ENCODE results near the gene CCDC68. TPM values are rescaled to one million over a fixed set of nuclear protein-coding genes. Genes with fewer than 3 reads are reported as not detected.

Gene CCDC68
- total RNA-seq, 4 donors from 2014 or later = 1.1 to 1.5 (median 1.3) TPM

GRCh38 chr18:55000529-55000928, 41.3 kb upstream of the CCDC68 start:
- no peak for TF ChIP-seq POLR2A (IDR thresholded peaks at IDR 0.05)
- H3K4me3 ChIP-seq (ENCODE audit: low read depth, poor library complexity, severe bottlenecking) = no peak overlapping the region
- intact Hi-C loops (cut with DNase I; ENCODE audit: low total_unique reads) = no loop called here
- no peak for DNase-seq (ENCODE audit: low spot score in 2 of 2)
- WGBS, 2 donors = 74 to 86% methylated on average over 5 of the region's 5 CpGs

DNA sequence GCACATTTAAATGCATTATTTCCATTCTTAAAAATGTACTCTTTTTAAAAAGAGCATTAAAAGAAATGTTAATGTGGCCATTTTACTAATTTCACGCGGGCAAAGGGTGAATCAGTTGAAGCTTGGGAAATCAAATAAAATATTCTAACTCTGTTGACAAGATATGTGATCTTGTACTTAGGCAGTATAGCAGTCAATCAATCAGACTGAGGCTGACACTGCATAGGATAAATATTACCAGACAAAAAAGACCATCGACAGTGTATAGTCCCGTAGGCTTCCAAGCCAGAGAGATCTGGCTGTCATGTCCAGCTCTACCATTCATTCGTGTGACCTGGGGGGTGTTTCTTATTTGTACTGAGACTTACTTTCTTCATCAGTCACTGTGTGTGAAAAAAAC, 39.8 kb upstream of the CCDC68 start:
- TF ChIP-seq, protein P1, sequence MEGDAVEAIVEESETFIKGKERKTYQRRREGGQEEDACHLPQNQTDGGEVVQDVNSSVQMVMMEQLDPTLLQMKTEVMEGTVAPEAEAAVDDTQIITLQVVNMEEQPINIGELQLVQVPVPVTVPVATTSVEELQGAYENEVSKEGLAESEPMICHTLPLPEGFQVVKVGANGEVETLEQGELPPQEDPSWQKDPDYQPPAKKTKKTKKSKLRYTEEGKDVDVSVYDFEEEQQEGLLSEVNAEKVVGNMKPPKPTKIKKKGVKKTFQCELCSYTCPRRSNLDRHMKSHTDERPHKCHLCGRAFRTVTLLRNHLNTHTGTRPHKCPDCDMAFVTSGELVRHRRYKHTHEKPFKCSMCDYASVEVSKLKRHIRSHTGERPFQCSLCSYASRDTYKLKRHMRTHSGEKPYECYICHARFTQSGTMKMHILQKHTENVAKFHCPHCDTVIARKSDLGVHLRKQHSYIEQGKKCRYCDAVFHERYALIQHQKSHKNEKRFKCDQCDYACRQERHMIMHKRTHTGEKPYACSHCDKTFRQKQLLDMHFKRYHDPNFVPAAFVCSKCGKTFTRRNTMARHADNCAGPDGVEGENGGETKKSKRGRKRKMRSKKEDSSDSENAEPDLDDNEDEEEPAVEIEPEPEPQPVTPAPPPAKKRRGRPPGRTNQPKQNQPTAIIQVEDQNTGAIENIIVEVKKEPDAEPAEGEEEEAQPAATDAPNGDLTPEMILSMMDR (IDR thresholded peaks at IDR 0.05) = no peak
- no peak for TF ChIP-seq POLR2A (IDR thresholded peaks at IDR 0.05)
- intact Hi-C loops (cut with DNase I; ENCODE audit: low total_unique reads) = no loop called here
- 95 to 97% methylated on average over 5 of the region's 5 CpGs for WGBS, 2 donors
- DNase-seq (ENCODE audit: low spot score in 2 of 2) = no peak
- H3K4me3 ChIP-seq (ENCODE audit: low read depth, poor library complexity, severe bottlenecking) = no peak overlapping the region

GRCh38 chr18:54995421-54996143, 36.3 kb upstream of the CCDC68 start:
- H3K4me3 ChIP-seq (ENCODE audit: low read depth, poor library complexity, severe bottlenecking) = no peak overlapping the region
- intact Hi-C loops (cut with DNase I; ENCODE audit: low total_unique reads) = no loop called here
- DNase-seq (ENCODE audit: low spot score in 2 of 2) = no peak
- 72 to 79% methylated on average over 5 of the region's 5 CpGs for WGBS, 2 donors
- no peak for TF ChIP-seq POLR2A (IDR thresholded peaks at IDR 0.05)
- TF ChIP-seq, protein P1 (IDR thresholded peaks at IDR 0.05) = no peak

DNA sequence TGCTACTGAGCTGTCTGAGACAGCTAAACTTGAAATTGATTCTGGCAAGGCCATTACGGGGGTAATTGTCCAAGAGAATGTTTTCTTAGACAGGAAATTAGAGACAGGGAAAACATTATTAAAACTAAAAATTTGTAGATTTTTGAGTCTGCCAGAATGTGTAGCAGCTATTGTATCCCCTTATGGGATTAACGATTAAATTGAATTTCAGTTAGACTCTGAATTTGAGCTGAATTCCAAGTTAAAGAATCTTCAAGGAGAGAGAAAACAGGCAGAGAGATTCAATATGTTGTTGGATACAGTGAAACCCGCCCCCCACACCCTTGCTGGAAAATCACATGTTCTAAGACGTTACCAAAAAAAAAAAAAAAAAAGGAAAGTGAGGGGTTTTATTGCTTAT, 32.7 kb upstream of the CCDC68 start:
- 56 to 66% methylated on average over 4 of the region's 4 CpGs for WGBS, 2 donors
- DNase-seq (ENCODE audit: low spot score in 2 of 2) = no peak
- H3K4me3 ChIP-seq (ENCODE audit: low read depth, poor library complexity, severe bottlenecking) = no peak overlapping the region
- intact Hi-C loops (cut with DNase I; ENCODE audit: low total_unique reads) = no loop called here
- TF ChIP-seq, protein P1 (IDR thresholded peaks at IDR 0.05) = no peak
- TF ChIP-seq POLR2A (IDR thresholded peaks at IDR 0.05) = no peak

- no peak overlapping the region for H3K4me3 ChIP-seq (ENCODE audit: low read depth, poor library complexity, severe bottlenecking)
- DNase-seq (ENCODE audit: low spot score in 2 of 2) = no peak
- intact Hi-C loops (cut with DNase I; ENCODE audit: low total_unique reads) = loop anchor here (10.0 kb wide), 1 partner anchor 300 kb away; no protein-coding TSS in a partner anchor
- TF ChIP-seq POLR2A (IDR thresholded peaks at IDR 0.05) = no peak
- TF ChIP-seq, protein P1 (IDR thresholded peaks at IDR 0.05) = no peak
- 88 to 92% methylated on average over 4 of the region's 4 CpGs for WGBS, 2 donors
Observed at GRCh38 chr18:54984908-54985307, 25.6 kb upstream of the CCDC68 start.

DNA sequence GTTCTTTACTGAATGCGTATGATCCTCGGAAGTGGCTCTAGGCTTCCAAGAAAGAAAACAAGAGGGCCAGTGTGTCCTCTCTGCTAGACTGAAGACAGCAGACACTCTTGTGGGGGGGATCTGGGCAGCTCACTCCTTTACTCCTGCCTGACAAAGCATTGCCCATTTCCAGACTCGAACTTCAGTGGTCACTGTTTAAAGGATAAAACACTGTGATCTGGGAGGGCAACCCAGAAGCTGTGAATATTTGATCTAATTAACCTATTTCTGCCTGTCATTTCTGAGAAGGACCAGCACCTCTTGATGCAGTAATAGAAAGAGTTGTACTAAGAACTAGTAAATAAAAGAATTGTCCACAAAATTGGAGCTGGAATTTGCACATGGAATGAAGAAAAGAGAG, 24.5 kb upstream of the CCDC68 start:
- DNase-seq (ENCODE audit: low spot score in 2 of 2) = no peak
- WGBS, 2 donors = 71 to 74% methylated on average over 3 of the region's 3 CpGs
- no peak overlapping the region for H3K4me3 ChIP-seq (ENCODE audit: low read depth, poor library complexity, severe bottlenecking)
- TF ChIP-seq POLR2A (IDR thresholded peaks at IDR 0.05) = no peak
- TF ChIP-seq, protein P1 (IDR thresholded peaks at IDR 0.05) = no peak
- intact Hi-C loops (cut with DNase I; ENCODE audit: low total_unique reads) = loop anchor here (10.0 kb wide), 1 partner anchor 299 kb away; no protein-coding TSS in a partner anchor

All from lower leg skin (tissue), 4 donors.